DMS 273 treated with DMSO at 0.1 percent for 48 hours (cell line): ENCODE results near the gene PSMG1.
"Not testable (repeated sequence)": the region's sequence is repeated elsewhere in the genome, so short reads cannot be mapped to it uniquely, and the experiment has no call there.

Experiments
- DNase-seq: peaks from one replicate; lab custom pipeline; 2025; lab: John Stamatoyannopoulos, UW

PSMG1 gene

DNA sequence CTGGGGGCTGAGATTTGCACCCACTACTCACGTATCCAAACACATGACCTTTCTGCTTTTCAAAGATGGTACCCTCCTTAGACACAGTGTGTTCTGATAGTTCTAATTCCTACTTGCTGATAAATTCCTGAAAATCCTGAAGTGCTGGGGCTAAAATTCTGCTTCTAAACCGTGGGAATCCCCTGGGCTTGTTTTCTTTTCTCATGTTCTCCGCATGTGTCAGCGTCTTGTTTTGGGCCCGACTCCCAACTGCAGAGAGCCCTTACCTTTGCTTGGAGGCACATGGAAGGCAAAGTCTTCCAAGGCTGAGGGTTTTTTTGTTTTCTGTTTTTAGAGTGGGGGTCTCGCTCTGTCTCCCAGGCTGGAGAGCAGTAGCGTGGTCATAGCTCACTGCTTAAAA is 27.2 kb downstream of the PSMG1 start:
- no peak for DNase-seq

DNA sequence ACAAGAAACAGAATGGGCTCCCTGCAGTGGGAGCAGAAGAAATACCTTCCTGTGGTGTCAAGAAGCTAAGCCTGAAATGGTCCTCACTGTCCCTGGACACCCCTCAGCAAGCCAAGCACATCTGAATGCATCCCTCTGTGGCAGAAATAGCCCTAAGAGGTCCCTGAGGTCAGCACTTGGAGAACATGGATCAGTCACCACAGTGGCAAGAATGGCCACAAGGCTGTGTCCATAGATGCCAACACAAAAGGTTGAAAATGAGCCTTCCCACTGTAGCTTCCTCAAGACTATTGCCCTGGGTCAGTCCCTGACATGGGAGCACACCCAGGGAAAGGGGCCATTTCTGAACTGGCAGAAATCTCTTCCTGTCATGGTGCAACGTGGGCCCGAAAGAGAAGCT is 27.7 kb downstream of the PSMG1 start:
- DNase-seq: no peak

GRCh38 chr21:39153842-39154241 is 29.4 kb downstream of the PSMG1 start:
- no peak for DNase-seq

DNA sequence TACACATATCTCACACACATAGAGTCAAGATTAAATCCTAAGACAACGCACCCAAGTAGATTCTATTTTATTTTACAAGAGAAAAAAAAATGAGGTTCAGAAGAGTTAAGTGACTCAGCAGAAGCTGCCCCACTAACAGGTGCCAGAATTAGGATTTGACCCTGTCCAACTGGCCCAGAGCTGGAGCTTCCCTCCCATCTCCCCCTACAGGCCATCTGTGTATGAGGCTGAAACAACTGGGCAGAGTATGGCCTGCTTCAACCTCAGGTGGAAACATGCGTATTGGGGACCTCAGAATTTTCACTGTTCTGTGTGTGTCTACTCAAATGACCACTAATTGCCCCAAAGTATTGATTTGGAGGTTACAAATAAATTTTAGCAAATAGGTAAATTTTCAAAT is 29.9 kb downstream of the PSMG1 start:
- DNase-seq: no peak

DNA sequence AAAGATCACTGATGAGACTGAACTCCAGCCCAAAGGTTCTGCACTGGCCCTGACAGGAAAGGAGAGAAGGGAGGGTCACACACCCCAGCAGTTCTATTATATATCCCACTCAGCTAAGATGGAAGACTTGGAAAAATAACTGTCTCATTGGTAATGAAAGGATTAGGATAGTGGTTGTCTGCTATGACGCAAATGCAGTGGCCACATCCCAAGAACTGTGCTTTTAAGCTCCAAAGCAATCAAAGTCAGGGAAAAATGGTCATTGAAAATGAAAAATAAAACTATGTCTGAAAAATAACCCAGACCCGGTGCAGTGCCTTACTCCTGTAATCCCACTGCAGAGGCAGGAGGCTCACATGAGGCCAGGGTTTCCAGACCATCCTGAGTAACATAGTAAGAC is 31.0 kb downstream of the PSMG1 start:
- no peak for DNase-seq

GRCh38 chr21:39150877-39151276 is 32.4 kb downstream of the PSMG1 start:
- DNase-seq: no peak

DNA sequence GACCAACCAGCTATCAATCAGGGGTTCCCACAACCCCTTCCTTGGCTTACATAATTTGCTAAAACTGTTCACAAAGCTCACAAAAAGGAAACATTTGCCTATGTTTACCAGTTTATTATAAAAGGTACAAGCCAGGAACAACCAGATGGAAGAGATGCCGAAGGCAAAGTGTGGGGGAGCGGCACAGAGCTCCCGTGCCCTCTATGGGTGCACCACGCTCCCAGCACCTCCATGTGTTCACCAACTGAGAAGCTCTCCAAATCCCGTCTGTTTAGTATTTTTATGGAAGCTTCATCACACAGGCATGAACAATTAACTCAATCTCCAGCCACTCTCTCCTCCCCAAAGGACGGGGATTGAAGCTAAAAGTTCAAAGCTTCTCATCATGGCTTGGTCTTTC is 32.9 kb downstream of the PSMG1 start:
- no peak for DNase-seq

DNA sequence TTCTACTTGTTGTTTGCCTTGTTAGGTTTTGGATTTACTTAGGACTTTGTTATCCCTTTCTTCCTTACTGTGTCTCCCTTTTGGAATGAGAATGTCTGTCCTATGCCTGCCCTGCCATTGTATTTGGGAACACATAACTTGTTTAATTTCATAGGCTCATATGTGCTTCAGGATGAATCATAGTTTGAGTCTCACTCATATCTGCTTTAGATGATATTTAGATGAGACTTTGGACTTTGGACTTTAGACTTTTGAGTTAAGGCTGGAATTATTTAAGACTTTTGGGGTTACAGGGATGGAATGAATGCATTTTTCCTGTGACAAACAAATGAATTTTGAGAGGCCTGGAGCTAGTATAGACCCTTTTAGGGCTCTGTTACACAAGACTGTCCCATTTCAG is 33.4 kb downstream of the PSMG1 start:
- DNase-seq: no peak

DNA sequence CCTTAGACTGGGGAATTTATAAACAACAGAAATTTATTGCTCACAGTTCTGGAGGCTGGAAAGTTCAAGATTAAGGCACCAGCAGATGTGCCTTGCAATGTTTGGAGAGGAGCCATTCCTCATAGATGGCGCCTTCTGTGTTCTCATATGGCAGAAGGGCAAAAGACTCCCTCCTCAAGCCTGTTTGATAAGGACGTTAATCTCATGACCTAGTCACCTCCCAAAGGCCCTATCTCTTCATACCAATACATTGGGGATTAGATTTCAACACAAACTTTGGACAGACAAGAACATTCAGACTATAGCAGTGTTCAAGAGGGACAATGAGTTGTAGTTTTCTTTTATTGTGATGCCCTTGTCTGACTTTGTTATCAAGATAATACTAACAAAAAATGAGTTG is 34.3 kb downstream of the PSMG1 start:
- DNase-seq: peak; percentile 14

GRCh38 chr21:39144191-39144590 is 39.1 kb downstream of the PSMG1 start:
- no peak for DNase-seq

GRCh38 chr21:39142972-39143371 is 40.3 kb downstream of the PSMG1 start:
- no peak for DNase-seq

GRCh38 chr21:39141502-39141901 is 41.7 kb downstream of the PSMG1 start:
- peak; percentile 82 for DNase-seq

- DNase-seq: no peak
Measured at GRCh38 chr21:39137248-39138178, 45.7 kb downstream of the PSMG1 start.

GRCh38 chr21:39136711-39137110 is 46.5 kb downstream of the PSMG1 start:
- DNase-seq: no peak

GRCh38 chr21:39136138-39136537 is 47.1 kb downstream of the PSMG1 start:
- not testable (repeated sequence) for DNase-seq

GRCh38 chr21:39134288-39134810 is 48.9 kb downstream of the PSMG1 start:
- no peak for DNase-seq

DNA sequence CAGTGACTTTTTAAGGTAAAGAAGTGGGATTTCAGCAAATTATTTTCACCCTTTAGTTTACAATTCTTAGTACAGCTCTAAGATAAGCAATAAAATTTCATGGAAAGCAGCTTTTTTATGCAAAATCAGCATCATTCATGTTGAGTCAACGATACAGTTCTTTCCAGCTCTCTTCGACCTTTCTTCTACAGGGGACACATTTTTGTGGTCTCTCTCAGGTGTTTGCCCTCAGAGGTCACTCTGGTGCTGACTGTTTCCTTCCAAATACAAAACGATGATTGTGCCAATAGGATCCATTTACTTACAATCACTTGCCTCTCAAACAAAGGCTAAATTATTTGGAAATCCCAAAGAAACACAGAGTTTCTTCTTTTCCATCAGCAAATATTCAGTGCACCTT is 51.0 kb downstream of the PSMG1 start:
- DNase-seq: no peak

DNA sequence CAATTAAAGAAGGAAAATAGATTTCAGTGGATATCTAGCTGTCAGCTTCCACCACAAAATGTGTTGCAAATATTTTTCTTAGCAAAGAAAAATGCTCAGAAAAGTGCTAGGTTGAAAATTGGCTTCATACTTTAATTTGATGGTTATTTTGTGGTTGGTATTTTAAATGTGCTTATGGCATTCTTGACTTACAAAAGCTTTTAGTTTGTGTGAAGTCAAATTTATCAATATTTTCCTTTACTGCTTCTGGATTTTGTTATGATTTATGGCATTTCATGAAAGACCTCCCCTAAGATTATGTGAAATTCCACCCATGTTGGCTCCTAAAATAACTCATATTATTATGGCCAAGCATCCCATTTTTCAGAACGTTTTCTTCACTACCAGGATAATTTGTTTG is 51.5 kb downstream of the PSMG1 start:
- DNase-seq: no peak

DNA sequence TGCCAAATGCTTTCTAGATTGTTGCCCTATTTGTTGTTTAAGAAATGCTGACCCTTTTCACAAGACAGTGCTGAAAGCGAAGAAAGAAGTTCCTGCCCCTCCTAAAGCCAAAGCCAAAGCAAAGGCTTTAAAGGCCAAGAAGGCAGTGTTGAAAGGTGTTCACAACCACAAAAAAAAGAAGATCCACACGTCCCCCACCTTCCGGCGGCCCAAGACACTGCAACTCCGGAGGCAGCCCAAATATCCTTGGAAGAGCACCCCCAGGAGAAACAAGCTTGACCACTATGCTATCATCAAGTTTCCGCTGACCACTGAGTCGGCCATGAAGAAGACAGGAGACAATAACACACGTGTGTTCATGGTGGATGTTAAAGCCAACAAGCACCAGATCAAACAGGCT is 55.7 kb downstream of the PSMG1 start:
- DNase-seq: no peak

- no peak for DNase-seq
Measured at GRCh38 chr21:39126486-39126806, 56.8 kb downstream of the PSMG1 start.

GRCh38 chr21:39125752-39126485 is 57.3 kb downstream of the PSMG1 start:
- DNase-seq: peak; percentile 24
